ENCODE measurements around the gene CNIH4.
"Not testable (repeated sequence)": the region's sequence is repeated elsewhere in the genome, so short reads cannot be mapped to it uniquely, and the experiment has no call there.

CNIH4 gene

GRCh38 chr1:224356685-224357625 is at the start of gene CNIH4:
CNIH4 (plus strand) TSS chr1:224356879; CDS start chr1:224356925, 46 bp downstream.
- H3K4me3 ChIP-seq (ENCODE audit: low read depth, low read length): peak within 1 kb of the TSS; percentile 91
- peak; percentile 95 for DNase-seq (ENCODE audit: low read depth)
- no peak for TF ChIP-seq CTCF (IDR thresholded peaks at IDR 0.05; ENCODE audit: insufficient read depth, low read depth, low read length, missing control alignments)

GRCh38 chr1:224308064-224308463 is 48.6 kb upstream of the CNIH4 start:
- no peak for TF ChIP-seq CTCF (IDR thresholded peaks at IDR 0.05; ENCODE audit: insufficient read depth, low read depth, low read length, missing control alignments)
- no peak overlapping the region for H3K4me3 ChIP-seq (ENCODE audit: low read depth, low read length)
- DNase-seq (ENCODE audit: low read depth): no peak

GRCh38 chr1:224311503-224311902 is 45.2 kb upstream of the CNIH4 start:
- not testable (repeated sequence) for H3K4me3 ChIP-seq (ENCODE audit: low read depth, low read length); DNase-seq (ENCODE audit: low read depth)

GRCh38 chr1:224312025-224312424 is 44.7 kb upstream of the CNIH4 start:
- no peak overlapping the region for H3K4me3 ChIP-seq (ENCODE audit: low read depth, low read length)
- no peak for DNase-seq (ENCODE audit: low read depth)

GRCh38 chr1:224317383-224318045 is 39.2 kb upstream of the CNIH4 start:
- H3K4me3 ChIP-seq (ENCODE audit: low read depth, low read length): no peak overlapping the region
- no peak for DNase-seq (ENCODE audit: low read depth)
- TF ChIP-seq CTCF (IDR thresholded peaks at IDR 0.05; ENCODE audit: insufficient read depth, low read depth, low read length, missing control alignments): no peak

More at GRCh38 chr1:224312025-224312424, 44.7 kb upstream of the CNIH4 start:
- TF ChIP-seq CTCF (IDR thresholded peaks at IDR 0.05; ENCODE audit: insufficient read depth, low read depth, low read length, missing control alignments): no peak

- no peak for DNase-seq (ENCODE audit: low read depth)
- no peak for TF ChIP-seq CTCF (IDR thresholded peaks at IDR 0.05; ENCODE audit: insufficient read depth, low read depth, low read length, missing control alignments)
- no peak overlapping the region for H3K4me3 ChIP-seq (ENCODE audit: low read depth, low read length)
Observed at GRCh38 chr1:224321706-224322105, 35.0 kb upstream of the CNIH4 start.

- no peak overlapping the region for H3K4me3 ChIP-seq (ENCODE audit: low read depth, low read length)
- TF ChIP-seq CTCF (IDR thresholded peaks at IDR 0.05; ENCODE audit: insufficient read depth, low read depth, low read length, missing control alignments): no peak
- no peak for DNase-seq (ENCODE audit: low read depth)
Observed at GRCh38 chr1:224325959-224326358, 30.7 kb upstream of the CNIH4 start.

Measured in GM12865 (cell line).